ENCODE measurements around the gene RBMS2. TPM values are rescaled to one million over a fixed set of nuclear protein-coding genes. Genes with fewer than 3 reads are reported as not detected.
A peak's percentile ranks its signal among the peaks of the same experiment; 100 is the strongest.
"Not testable (repeated sequence)": the region's sequence is repeated elsewhere in the genome, so short reads cannot be mapped to it uniquely, and the experiment has no call there.

The RBMS2 gene
- total and polyA plus RNA-seq, 9 of the 15 experiments (the other 6 are each of a cell fraction or from before 2014, with no cell fraction given), result 0.08 to 10.5 (median 0.31) TPM

GRCh38 chr12:56574210-56574609 lies 52.6 kb downstream of the RBMS2 start:
- Histone ChIP-seq H3K4me3 (no peak overlapping the region), H3K4me2 (ENCODE audit: insufficient read depth, low read length) (no peak overlapping the region), H3K9ac (ENCODE audit: insufficient read depth in 1 of 2, low read depth in 2 of 2, low read length in 2 of 2) (no peak overlapping the region), H3K36me3 (ENCODE audit: control insufficient read depth, insufficient read depth, low read length) (no peaks in the 10 kb centered on the region), H3K79me2 (ENCODE audit: control insufficient read depth, insufficient read depth, low read length) (no peaks in the 10 kb centered on the region), H3K4me1 (replicated peaks in 1 of 2; ENCODE audit: control insufficient read depth in 2 of 2, insufficient read depth in 2 of 2, low read length in 2 of 2) (no peaks in the 10 kb centered on the region; a peak in 2 of 5 replicates), H3K27ac (ENCODE audit: extremely low read depth, low read depth, low read length) (no peak overlapping the region), H4K20me1 (replicated peaks; ENCODE audit: control insufficient read depth, insufficient read depth, low read length) (no peaks in the 10 kb centered on the region), H3K9me3 (replicated peaks; ENCODE audit: control insufficient read depth, insufficient read depth, low read depth, low read length) (no peaks in the 10 kb centered on the region), H3K27me3 (ENCODE audit: control insufficient read depth in 2 of 2, insufficient read depth in 2 of 2, low read length in 2 of 2) (peaks cover 10 to 21% of the 10 kb centered on the region in 2 experiments; a peak in 4 of 5 replicates), H2AFZ (ENCODE audit: low read depth, low read length) (peak overlapping the region; percentile 64), H3K9me1 (ENCODE audit: control insufficient read depth, insufficient read depth, low read length) (no peaks in the 10 kb centered on the region)
- DNase-seq (ENCODE audit: extremely low read depth in 1 of 4, low spot score in 3 of 4) (no peak), FAIRE-seq (peak; percentile 40), ATAC-seq (no peak)
- BruUV-seq (replicated peaks), result no TSS peak
- TF ChIP-seq CEBPB (tag; IDR thresholded peaks at IDR 0.05) (peak; percentile 81), CREM (IDR thresholded peaks at IDR 0.05; ENCODE audit: low read depth) (no peak), CEBPG (CRISPR knock-in tag; IDR thresholded peaks at IDR 0.05) (no peak), CEBPG (tag; conservative IDR thresholded peaks at IDR 0.05 in 1 of 2, IDR thresholded peaks at IDR 0.05 in 1 of 2) (peak in 1 of 2 experiments; percentile 80; a peak in 3 of 4 replicates), ZNF584 (CRISPR knock-in tag; IDR thresholded peaks at IDR 0.05; ENCODE audit: low read depth) (no peak), RFX1 (IDR thresholded peaks at IDR 0.05) (peak; percentile 46)
- in situ Hi-C loops (cut with MboI) (no loop called here), intact Hi-C loops (cut with micrococcal nuclease) (no loop called here)
- POLR2A ChIA-PET, result interaction anchor here (0.6 kb wide), 1 partner anchor 249 kb away, joined by 3 read pairs; no protein-coding TSS in a partner anchor
- CTCF ChIA-PET (ENCODE audit: low intra/inter-chr PET ratio), result interaction anchor here (0.6 to 3.2 kb wide), 3 partner anchors 60 to 495 kb away, joined by 3 to 31 read pairs (median 3); no protein-coding TSS in a partner anchor
- WGBS (ENCODE audit: insufficient coverage, low coverage, missing lambda C conversion rate), result 15% methylated on average over 2 of the region's 2 CpGs

- H3K9me3 ChIP-seq (replicated peaks; ENCODE audit: control insufficient read depth, insufficient read depth, low read depth, low read length); H3K4me1 ChIP-seq (replicated peaks in 1 of 2; ENCODE audit: control insufficient read depth in 2 of 2, insufficient read depth in 2 of 2, low read length in 2 of 2); H3K4me3 ChIP-seq; H3K79me2 ChIP-seq (ENCODE audit: control insufficient read depth, insufficient read depth, low read length); H3K27ac ChIP-seq (ENCODE audit: extremely low read depth, low read depth, low read length); BruUV-seq (replicated peaks); DNase-seq (ENCODE audit: extremely low read depth in 1 of 4, low spot score in 3 of 4); H3K36me3 ChIP-seq (ENCODE audit: control insufficient read depth, insufficient read depth, low read length); CTCF ChIA-PET (ENCODE audit: low intra/inter-chr PET ratio); H3K27me3 ChIP-seq (ENCODE audit: control insufficient read depth in 2 of 2, insufficient read depth in 2 of 2, low read length in 2 of 2); H3K4me2 ChIP-seq (ENCODE audit: insufficient read depth, low read length); H4K20me1 ChIP-seq (replicated peaks; ENCODE audit: control insufficient read depth, insufficient read depth, low read length); FAIRE-seq; ATAC-seq; H2AFZ ChIP-seq (ENCODE audit: low read depth, low read length); intact Hi-C loops (cut with micrococcal nuclease); H3K9ac ChIP-seq (ENCODE audit: insufficient read depth in 1 of 2, low read depth in 2 of 2, low read length in 2 of 2); H3K9me1 ChIP-seq (ENCODE audit: control insufficient read depth, insufficient read depth, low read length): not testable (repeated sequence)
- POLR2A ChIA-PET, result interaction anchor here (0.6 kb wide), 1 partner anchor 18 kb away, joined by 3 read pairs; no protein-coding TSS in a partner anchor
- 56% methylated on average over 7 of the region's 7 CpGs for WGBS (ENCODE audit: insufficient coverage, low coverage, missing lambda C conversion rate)
- in situ Hi-C loops (cut with MboI), result loop anchor here (5.0 kb wide), 1 partner anchor 75 kb away; no protein-coding TSS in a partner anchor
Measured at GRCh38 chr12:56577248-56577647, 55.6 kb downstream of the RBMS2 start.

All from K562 (cell line).